Posterior cingulate gyrus (tissue), 11 donors: ENCODE measurements around the gene RNF121.

ENCODE experiments used
- DNase-seq, 10 donors: peaks; one replicate each; pipeline versions ENCODE4 v3.0.0 to v3.0.0-alpha.2; 2020 to 2021; ENCODE audit warnings: mixed read lengths in 3 of 10
- intact Hi-C: fragments of 100-400 bp; cut with DNase I; formaldehyde crosslinking; loops from one replicate; pipeline ENCODE4 v1.15.1; 2023

Gene RNF121

DNA sequence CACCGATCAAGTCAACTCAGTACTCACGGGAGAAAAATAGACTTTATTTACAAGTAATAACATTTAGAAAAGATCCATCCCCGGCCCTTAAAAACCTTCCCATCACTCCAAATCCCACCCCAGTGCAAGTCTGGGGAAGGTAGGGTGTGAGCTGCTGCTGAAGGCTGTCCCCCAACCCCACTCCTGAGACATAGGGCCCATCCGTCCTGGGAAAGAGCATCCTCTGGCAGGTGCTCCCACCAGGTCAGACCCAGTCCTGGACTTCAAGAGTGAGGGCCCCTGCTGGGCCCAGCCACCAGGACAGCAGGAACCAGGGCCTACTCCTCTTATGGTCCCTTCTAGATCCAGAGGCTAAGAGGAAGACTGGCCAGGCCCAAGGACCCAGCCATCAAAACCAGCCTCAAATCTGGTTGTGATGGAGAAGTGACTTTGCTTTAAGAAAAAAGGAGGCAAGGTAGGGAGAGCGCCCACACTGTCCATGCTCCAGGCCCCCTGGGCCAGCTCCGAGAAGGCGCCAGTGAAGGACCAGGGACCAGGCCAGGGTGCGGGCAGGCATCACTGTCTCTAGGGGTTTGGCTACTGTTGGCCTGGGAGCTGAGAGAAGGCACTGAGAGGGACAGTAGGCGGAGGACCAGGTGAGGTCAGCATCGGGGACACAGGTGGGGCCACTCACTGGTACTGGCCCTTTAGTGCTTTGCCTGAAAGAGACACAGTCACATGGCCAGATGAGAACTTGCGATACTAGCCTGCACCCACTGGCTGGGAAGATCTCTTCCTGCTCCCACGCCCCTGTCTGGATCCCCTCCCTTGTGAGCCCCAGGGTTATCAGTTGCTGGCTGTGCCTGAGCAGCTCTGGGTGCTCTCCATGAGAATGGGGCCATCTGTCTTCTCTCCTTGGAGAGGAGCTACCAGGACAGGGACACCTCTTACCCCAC lies 74.3 kb downstream of the RNF121 start:
- no peak for DNase-seq
- intact Hi-C loops, result no loop called here

DNA sequence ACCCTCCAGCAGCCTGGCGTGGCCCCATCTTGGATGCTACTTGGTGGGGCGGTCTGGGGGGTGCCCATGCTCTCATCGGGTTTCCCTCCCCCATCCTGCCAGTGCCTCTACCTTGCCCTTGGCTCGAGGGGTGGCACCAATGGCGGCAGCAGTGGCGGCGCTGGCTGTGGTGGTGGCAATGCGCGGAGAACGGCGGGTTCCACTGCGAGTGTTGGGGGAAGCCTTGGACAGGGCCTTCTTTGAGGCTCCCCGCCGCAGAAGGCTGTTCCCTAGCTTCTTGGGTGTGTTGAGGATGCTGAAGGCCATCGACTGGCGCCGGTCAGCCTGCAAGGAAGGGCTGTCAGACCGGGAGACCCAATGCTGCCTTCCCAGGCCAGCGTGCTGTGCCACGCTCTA lies 74.9 kb downstream of the RNF121 start:
- intact Hi-C loops, result no loop called here
- DNase-seq, result peak in 1 of 10 donors; percentile 56

- DNase-seq, result peak in 1 of 10 donors; percentile 65
- intact Hi-C loops, result no loop called here
Measured at GRCh38 chr11:72004515-72005346, 75.9 kb downstream of the RNF121 start.

- intact Hi-C loops, result no loop called here
- DNase-seq, result no peak
Measured at GRCh38 chr11:72005347-72006260, 76.8 kb downstream of the RNF121 start.

DNA sequence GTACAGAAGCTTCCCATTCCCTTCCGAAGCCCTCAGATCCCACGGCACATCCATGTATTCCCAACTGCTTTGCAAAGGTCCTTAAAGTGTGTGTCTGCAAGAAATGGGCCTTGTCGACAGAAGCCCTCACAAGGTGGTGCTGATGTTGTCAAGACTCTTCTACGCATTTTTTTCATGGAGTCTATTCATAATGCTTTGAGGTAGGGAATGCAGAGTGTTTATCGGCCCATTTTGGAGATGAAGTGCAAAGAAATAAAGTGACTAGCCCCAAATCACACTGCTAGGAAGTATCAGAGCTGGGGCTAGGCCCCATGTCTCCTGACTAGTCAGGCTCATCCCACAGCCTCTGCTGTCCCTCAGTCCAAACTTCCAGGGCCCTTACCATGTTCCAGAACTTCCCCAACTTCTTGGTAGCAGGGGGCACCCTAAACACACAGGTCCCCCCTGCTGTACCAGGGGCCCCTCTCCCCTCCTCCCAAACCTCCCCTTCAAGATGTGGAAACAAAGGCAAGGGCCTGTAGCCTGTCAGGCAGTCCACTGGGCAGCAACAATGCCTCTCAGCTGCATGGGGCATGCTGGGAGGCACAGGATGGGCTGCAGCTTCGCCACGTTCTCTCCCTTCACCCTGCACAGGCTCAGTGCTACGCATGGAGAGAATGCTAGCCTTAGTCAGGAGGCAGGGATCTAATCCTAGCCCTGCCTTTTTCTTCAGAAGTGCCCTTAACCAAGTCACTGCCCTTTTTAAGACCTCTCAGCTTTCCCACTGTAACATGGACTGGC lies 77.7 kb downstream of the RNF121 start:
- intact Hi-C loops, result no loop called here
- no peak for DNase-seq

- intact Hi-C loops, result no loop called here
Measured at GRCh38 chr11:72007089-72007476, 78.2 kb downstream of the RNF121 start.

DNA sequence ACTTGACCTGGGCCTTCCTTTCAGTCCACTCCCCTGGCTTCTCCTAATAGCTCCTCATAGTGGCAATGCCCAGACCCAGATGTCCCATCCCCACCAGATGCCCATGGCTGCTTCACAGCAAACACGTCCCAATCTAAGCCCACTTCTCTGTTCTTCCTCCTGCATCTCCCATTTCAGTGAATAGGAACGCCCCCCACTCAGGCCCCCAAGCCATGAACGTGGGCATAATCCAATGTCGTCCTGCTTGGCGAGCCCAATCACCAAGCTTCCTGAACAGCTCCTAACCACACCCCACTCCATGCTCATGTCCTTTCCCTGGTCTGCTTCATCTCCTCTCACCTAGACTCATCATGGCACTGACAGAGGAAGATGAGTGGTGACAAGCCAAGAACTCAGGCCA lies 78.7 kb downstream of the RNF121 start:
- no peak for DNase-seq

More at GRCh38 chr11:72007089-72007476, 78.2 kb downstream of the RNF121 start:
- no peak for DNase-seq

DNA sequence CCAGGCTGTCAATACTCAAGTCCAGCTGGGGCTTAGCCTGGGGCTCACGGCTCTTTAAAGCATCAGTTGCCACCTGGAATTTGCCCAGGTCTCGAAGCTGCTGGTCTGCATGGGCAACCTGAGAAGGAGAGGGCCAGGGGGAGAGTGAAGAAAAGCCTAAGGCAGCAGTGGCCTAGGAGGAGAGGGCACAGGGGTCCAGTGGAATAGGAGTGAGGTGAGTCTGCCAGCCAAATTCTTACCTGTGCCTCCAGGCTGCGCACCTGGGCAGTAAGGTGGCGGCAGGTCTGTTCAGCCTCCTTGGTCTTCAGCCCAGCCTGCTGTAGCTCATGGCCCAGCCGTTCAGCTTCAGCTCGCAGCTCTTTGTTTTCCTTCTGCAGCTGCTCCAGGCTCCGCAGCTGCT lies 79.9 kb downstream of the RNF121 start:
- intact Hi-C loops, result no loop called here
- DNase-seq, result no peak

More for the DNA sequence above, 78.7 kb downstream of the RNF121 start:
- intact Hi-C loops, result no loop called here

- DNase-seq, result peak in 1 of 10 donors; percentile 52
- intact Hi-C loops, result no loop called here
Measured at GRCh38 chr11:72009156-72009555, 80.3 kb downstream of the RNF121 start.

- DNase-seq, result peak in 1 of 10 donors; percentile 86
- intact Hi-C loops, result no loop called here
Measured at GRCh38 chr11:72010529-72011233, 81.8 kb downstream of the RNF121 start.

DNA sequence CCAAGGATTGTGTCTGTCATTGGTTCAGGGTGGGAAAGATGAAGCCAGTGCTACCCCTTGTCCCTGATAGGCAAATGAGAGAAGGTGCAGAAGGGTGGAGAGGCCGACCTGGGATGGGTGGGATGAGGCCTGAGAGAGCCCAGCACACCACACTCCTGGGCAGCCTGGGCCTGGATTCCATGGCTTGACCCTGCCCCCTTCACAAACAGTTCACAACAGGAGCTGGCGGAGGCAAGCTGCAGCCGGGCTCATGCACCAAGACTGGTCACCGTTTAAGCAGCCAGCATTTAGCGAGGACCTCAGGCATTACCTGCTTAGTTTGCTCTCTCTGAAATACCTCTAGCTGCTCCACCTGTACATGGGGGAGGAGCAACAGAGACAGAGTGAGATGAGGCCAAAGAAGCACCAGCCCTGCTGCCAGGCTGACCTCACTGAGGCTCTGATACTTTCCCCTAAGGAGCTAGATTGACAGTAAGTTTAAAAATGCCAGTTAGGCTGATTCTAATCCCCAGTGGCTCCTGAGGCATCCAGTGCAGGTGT lies 83.3 kb downstream of the RNF121 start:
- intact Hi-C loops, result no loop called here
- DNase-seq, result peak in 1 of 10 donors; percentile 66

DNA sequence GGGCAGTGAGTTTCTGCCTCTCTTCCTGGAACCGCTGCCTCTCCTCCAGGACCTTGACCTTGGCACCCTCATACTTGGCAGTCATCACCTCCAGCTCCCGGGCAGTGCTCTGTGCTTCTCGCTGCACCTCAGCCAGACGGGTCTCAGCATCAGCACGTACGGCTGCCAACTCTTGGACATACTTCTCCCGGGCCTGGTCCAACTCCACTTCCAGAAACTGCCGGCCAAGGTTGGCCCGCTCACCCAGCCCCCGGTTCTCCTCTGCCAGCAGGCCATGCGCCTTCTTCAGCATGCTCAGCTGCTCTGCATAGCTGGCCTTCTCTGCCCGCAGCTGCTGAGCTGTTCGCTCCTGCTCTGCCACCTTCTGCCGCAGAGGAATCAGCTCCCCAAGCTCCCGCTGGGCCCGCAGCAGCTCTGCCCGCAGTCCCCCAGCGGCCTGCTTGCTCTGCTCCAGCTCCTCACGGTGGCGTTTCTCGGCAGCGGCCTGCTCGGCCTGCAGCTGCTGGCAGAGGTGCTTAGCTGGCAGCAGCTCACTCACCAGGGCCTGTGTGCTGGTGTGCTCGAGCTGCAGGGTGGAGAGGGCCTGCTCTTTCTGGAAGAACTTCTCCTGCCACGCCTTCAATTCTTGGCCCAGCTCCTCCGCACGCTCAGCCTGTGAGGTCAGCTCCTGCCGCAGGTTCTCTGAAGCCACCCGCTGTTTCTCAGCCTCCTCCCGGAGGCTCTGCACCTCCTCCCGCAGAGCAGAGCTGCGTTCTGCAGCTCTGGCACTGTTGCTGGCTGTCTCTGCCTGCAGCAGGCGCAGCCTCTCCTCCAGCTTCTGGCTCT lies 84.3 kb downstream of the RNF121 start:
- intact Hi-C loops, result no loop called here
- DNase-seq, result peak; percentile 36 to 95 (median 63)

GRCh38 chr11:72013765-72014711 lies 85.2 kb downstream of the RNF121 start:
- intact Hi-C loops, result no loop called here
- DNase-seq, result peak in 3 of 10 donors; percentile 81 to 86 (median 85)

DNA sequence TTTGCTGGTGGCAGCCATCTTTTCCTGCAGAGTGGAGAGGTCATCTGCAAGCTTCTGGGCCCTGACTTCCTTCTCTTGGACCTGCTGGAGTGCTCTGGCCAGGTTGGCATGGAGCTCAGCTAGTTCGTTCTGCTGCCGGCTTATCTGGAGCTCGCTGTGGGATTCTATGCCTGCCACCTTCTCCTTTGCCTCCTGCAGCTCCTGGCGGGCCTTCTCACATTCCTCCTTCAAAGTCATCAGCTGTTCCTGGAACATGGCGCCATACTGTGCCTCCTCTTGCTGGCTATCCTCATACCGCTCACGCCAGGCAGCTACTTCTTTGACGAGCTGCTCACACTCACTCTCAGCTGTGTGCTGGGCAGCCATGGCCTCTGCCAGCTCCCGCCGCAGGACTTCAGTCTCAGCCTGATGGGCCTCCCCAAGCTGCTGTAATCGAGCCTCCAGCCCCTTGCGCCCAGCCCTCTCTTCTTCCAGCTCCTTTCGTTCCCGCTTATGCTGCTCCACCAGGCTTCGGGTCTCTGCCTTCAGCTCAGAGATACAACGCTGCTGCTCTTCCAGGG lies 86.0 kb downstream of the RNF121 start:
- intact Hi-C loops, result loop anchor here (5.0 kb wide), 1 partner anchor 38 kb away; no protein-coding TSS in a partner anchor
- DNase-seq, result peak in 1 of 10 donors; percentile 75

DNA sequence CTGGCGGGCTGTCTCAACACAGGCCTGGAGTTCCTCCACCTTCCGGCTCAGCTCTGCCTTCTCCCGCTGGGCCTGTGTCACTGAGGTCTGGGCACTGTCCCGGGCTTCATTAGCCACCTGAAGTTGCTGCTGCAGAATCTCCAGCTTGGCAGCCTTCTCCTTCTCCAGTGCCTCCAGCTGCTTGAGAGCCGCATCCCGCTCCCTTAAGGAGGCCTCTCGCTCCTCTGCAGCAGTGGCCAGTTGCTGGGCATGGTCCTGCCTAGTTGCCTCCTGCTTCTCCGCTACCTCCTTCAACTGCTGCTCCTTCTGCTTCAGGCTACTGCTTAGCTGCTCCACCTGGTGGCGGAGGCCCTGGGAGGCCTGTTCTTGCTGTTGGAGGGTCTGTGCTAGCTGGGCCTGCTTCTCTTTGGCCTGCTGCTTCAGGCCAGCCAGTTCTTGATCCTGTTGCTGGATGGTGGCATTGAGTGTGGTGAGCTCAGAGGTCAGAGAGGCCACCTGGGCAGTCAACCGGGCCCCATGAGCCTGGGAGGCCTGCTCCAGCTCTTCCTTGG lies 86.7 kb downstream of the RNF121 start:
- intact Hi-C loops, result loop anchor here (5.0 kb wide), 1 partner anchor 38 kb away; no protein-coding TSS in a partner anchor

DNA sequence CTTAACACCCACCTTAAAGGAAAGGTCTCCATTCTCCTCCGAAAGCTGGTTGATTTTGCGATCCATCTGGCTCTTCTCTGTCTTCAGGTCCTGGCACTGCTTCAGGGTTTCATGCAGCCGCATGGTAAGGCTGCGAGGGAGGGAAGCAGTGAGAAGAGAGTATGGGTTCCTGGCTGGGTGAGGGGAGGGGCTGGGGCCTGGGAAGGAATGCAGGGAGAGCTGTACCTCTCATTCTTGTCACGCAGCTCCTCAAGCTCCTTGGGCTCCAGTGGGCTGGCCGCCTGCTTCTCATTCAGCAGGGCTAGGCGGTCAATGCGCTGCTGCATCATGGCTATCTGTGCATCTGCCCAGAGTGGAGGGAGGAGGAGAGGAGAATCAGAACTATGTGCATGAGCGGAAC lies 89.3 kb downstream of the RNF121 start:
- peak in 1 of 10 donors; percentile 83 for DNase-seq
- intact Hi-C loops, result loop anchor here (5.0 kb wide), 1 partner anchor 41 kb away; no protein-coding TSS in a partner anchor

More for the DNA sequence above, 86.7 kb downstream of the RNF121 start:
- peak in 3 of 10 donors; percentile 70 to 91 (median 81) for DNase-seq
